Gastroesophageal sphincter (tissue), 3 donors: ENCODE data around the gene CTSF.

Experiments
- CTCF ChIP-seq, 4 experiments: fragments of 200-600 bp in 2 of 4; fragments of 450-650 bp in 2 of 4; sonication (generic) in 1 of 4; IDR thresholded peaks; one replicate each; pipeline ENCODE4 v1.5.1; 2017 to 2019; ENCODE audit warnings: antibody characterized with exemption in 4 of 4, mild to moderate bottlenecking in 2 of 4, moderate library complexity in 2 of 4
- POLR2A ChIP-seq, 2 donors: fragments of 450-650 bp; IDR thresholded peaks; one replicate each; pipeline ENCODE4 v1.6.1; 2017; ENCODE audit warnings: antibody characterized with exemption in 2 of 2, mild to moderate bottlenecking in 2 of 2, moderate library complexity in 1 of 2
- POLR2AphosphoS5 ChIP-seq: sonication (generic); formaldehyde crosslinking; IDR thresholded peaks from one replicate; pipeline ENCODE4 v1.6.1; 2017; ENCODE audit warnings: antibody characterized with exemption

- TF ChIP-seq CTCF (IDR thresholded peaks at IDR 0.05) = no peak
- no peak for TF ChIP-seq POLR2AphosphoS5
- no peak for TF ChIP-seq POLR2A (IDR thresholded peaks at IDR 0.05)
Measured at GRCh38 chr11:66524304-66525040, 43.9 kb downstream of the CTSF start.
